H1 (cell line): ENCODE measurements around the gene NRL.

Experiments used
- CTCF ChIP-seq, 3 experiments: IDR thresholded peaks; 1 replicate in 2 of 3; 2 replicates in 1 of 3; pipeline versions ENCODE4 v1.5.1 to v1.6.1; 2011; ENCODE audit warnings: low read length in 3 of 3, mild to moderate bottlenecking in 3 of 3, inconsistent platforms in 2 of 3, low read depth in 1 of 3, moderate library complexity in 1 of 3; ENCODE audit not compliant: insufficient read depth in 1 of 3; ENCODE audit errors: control extremely low read depth in 1 of 3
- EZH2 ChIP-seq: fragments of 200-600 bp; sonication (generic); IDR thresholded peaks from 2 replicates; pipeline ENCODE4 v1.7.1; 2012; ENCODE audit warnings: low read depth, mild to moderate bottlenecking, moderate library complexity, low read length, inconsistent platforms; ENCODE audit not compliant: severe bottlenecking
- MAX ChIP-seq: IDR thresholded peaks from 2 replicates; pipeline ENCODE4 v1.6.1; 2012; ENCODE audit warnings: inconsistent platforms
- POLR2AphosphoS5 ChIP-seq: IDR thresholded peaks from 2 replicates; pipeline ENCODE4 v1.6.1; 2011; ENCODE audit warnings: low read depth, low read length
- RAD21 ChIP-seq, 2 experiments: IDR thresholded peaks in 1 of 2; conservative IDR thresholded peaks in 1 of 2; 2 replicates each; pipeline ENCODE4 v1.6.1; 2011; ENCODE audit warnings: low read depth in 2 of 2, low read length in 2 of 2, improper control_type of control experiment in 1 of 2, inconsistent platforms in 1 of 2, mild to moderate bottlenecking in 1 of 2, moderate library complexity in 1 of 2

- TF ChIP-seq EZH2 (no peak), RAD21 (IDR thresholded peaks at IDR 0.05 in 1 of 2, conservative IDR thresholded peaks at IDR 0.05 in 1 of 2; ENCODE audit: low read depth in 2 of 2, low read length in 2 of 2) (no peak), CTCF (IDR thresholded peaks at IDR 0.05; ENCODE audit: control extremely low read depth in 1 of 3, insufficient read depth in 1 of 3, low read depth in 1 of 3, low read length in 3 of 3) (no peak), POLR2AphosphoS5 (no peak), MAX (no peak)
Measured at GRCh38 chr14:24042746-24043145, 72.0 kb downstream of the NRL start.
